H1 (cell line): ENCODE measurements around the gene ALKBH7. TPM values are rescaled to one million over a fixed set of nuclear protein-coding genes. Genes with fewer than 3 reads are reported as not detected.
A peak's percentile ranks its signal among the peaks of the same experiment; 100 is the strongest.

Experiments used
- CTCF ChIA-PET: fragments of 300-600 bp; sonication (Branson Sonifier 250); formaldehyde crosslinking; loops from one replicate; lab custom pipeline; 2021; ENCODE audit not compliant: partially characterized antibody; lab: Charles Lee
- POLR2A ChIA-PET: fragments of 300-600 bp; sonication (Branson Sonifier 250); formaldehyde crosslinking; loops from one replicate; lab custom pipeline; 2021; ENCODE audit warnings: inconsistent platforms; ENCODE audit not compliant: partially characterized antibody; lab: Charles Lee
- DNase-seq, 2 experiments: peaks; one replicate each; pipeline versions ENCODE4 v3.0.0 to v3.0.0-alpha.2; 2010 to 2022; ENCODE audit warnings: low spot score in 2 of 2, low read depth in 1 of 2, mixed read lengths in 1 of 2
- FAIRE-seq: peaks from 2 replicates; lab custom pipeline; 2011; peaks lifted over from hg19 to GRCh38; lab: Jason Lieb, UNC
- H2AFZ ChIP-seq: 2 replicates; pipeline ENCODE4 v1.8.1; 2012; ENCODE audit warnings: low read length, inconsistent platforms
- H2AK5ac ChIP-seq: 2 replicates; pipeline ENCODE4 v1.6.1; 2013; ENCODE audit warnings: low read depth, low read length
- H2BK120ac ChIP-seq: replicated peaks from 2 replicates; pipeline ENCODE3; 2013; ENCODE audit warnings: low read depth, low read length, inconsistent platforms
- H2BK12ac ChIP-seq: 2 replicates; pipeline ENCODE4 v1.6.1; 2013; ENCODE audit warnings: low read depth, low read length
- H2BK15ac ChIP-seq: 2 replicates; pipeline ENCODE4 v1.6.1; 2013; ENCODE audit warnings: low read length
- H2BK20ac ChIP-seq: 2 replicates; pipeline ENCODE4 v1.6.1; 2013; ENCODE audit warnings: low read length
- H2BK5ac ChIP-seq: 2 replicates; pipeline ENCODE4 v1.6.1; 2013; ENCODE audit warnings: low read depth, low read length
- H3K14ac ChIP-seq: 2 replicates; pipeline ENCODE4 v1.6.1; 2013; ENCODE audit warnings: inconsistent platforms; ENCODE audit not compliant: insufficient read length
- H3K18ac ChIP-seq: 2 replicates; pipeline ENCODE4 v1.6.1; 2013; ENCODE audit warnings: low read length; ENCODE audit errors: extremely low read depth
- H3K23ac ChIP-seq: 2 replicates; pipeline ENCODE4 v1.6.1; 2013; ENCODE audit warnings: inconsistent platforms; ENCODE audit not compliant: insufficient read length
- H3K23me2 ChIP-seq: 2 replicates; pipeline ENCODE4 v1.6.1; 2013; ENCODE audit warnings: low read depth, low read length
- H3K27ac ChIP-seq: 2 replicates; pipeline ENCODE4 v1.6.1; 2011; ENCODE audit warnings: low read depth, low read length, inconsistent platforms
- H3K27me3 ChIP-seq, 4 experiments: replicated peaks in 1 of 4; 1 replicate in 1 of 4; 2 replicates in 3 of 4; pipeline versions ENCODE4 v1.6.1 to v1.8.1; 2011 to 2013; ENCODE audit warnings: low read length in 3 of 4, mild to moderate bottlenecking in 3 of 4, inconsistent platforms in 2 of 4, mixed read lengths in 2 of 4, moderate library complexity in 1 of 4; ENCODE audit not compliant: control insufficient read depth in 3 of 4, insufficient read depth in 3 of 4; ENCODE audit errors: extremely low read depth in 1 of 4
- H3K36me3 ChIP-seq, 4 experiments: 2 replicates each; pipeline versions ENCODE4 v1.6.1 to v1.8.1; 2011 to 2013; ENCODE audit warnings: mild to moderate bottlenecking in 4 of 4, low read length in 3 of 4, moderate library complexity in 2 of 4, control low read depth in 1 of 4, inconsistent platforms in 1 of 4; ENCODE audit not compliant: insufficient read depth in 4 of 4, control insufficient read depth in 2 of 4
- H3K4ac ChIP-seq: replicated peaks from 2 replicates; pipeline ENCODE3; 2013; ENCODE audit warnings: low read length, low read depth, mixed read lengths, inconsistent platforms; ENCODE audit not compliant: insufficient read length
- H3K4me1 ChIP-seq, 4 experiments: replicated peaks in 1 of 4; 1 replicate in 1 of 4; 2 replicates in 3 of 4; pipeline versions ENCODE4 v1.6.1 to v1.8.1; 2011 to 2013; ENCODE audit warnings: low read length in 3 of 4, inconsistent platforms in 2 of 4, mixed read lengths in 1 of 4; ENCODE audit not compliant: insufficient read depth in 4 of 4, control insufficient read depth in 3 of 4
- H3K4me2 ChIP-seq, 2 experiments: 2 replicates each; pipeline versions ENCODE4 v1.6.1 to v1.8.1; 2011 to 2013; ENCODE audit warnings: low read depth in 2 of 2, low read length in 2 of 2, control low read depth in 1 of 2, inconsistent platforms in 1 of 2, mild to moderate bottlenecking in 1 of 2; ENCODE audit not compliant: insufficient read depth in 1 of 2
- H3K4me3 ChIP-seq, 4 experiments: fragments of 200-600, 300-600 bp in 1 of 4; sonication (generic), shearing (Covaris generic), sonication (Bioruptor Twin) in 1 of 4; 2 replicates each; pipeline versions ENCODE4 v1.5.1 to v1.8.1; 2011 to 2016; ENCODE audit warnings: low read length in 4 of 4, low read depth in 3 of 4, control low read depth in 2 of 4, inconsistent platforms in 2 of 4, mild to moderate bottlenecking in 2 of 4, mixed read lengths in 1 of 4, moderate library complexity in 1 of 4; ENCODE audit not compliant: insufficient read depth in 2 of 4; ENCODE audit errors: extremely low read depth in 1 of 4
- H3K56ac ChIP-seq: replicated peaks from 2 replicates; pipeline ENCODE3; 2013; ENCODE audit warnings: low read depth, mild to moderate bottlenecking, mixed read lengths, low read length, inconsistent platforms; ENCODE audit not compliant: insufficient read length
- H3K79me1 ChIP-seq: 2 replicates; pipeline ENCODE4 v1.6.1; 2013; ENCODE audit warnings: low read depth, low read length, control low read depth
- H3K79me2 ChIP-seq, 2 experiments: 2 replicates each; pipeline versions ENCODE4 v1.6.1 to v1.8.1; 2012 to 2013; ENCODE audit warnings: low read length in 2 of 2, mild to moderate bottlenecking in 2 of 2, inconsistent platforms in 1 of 2; ENCODE audit not compliant: insufficient read depth in 2 of 2, control insufficient read depth in 1 of 2
- H3K9ac ChIP-seq, 4 experiments: replicated peaks in 1 of 4; 1 replicate in 1 of 4; 2 replicates in 3 of 4; pipeline versions ENCODE4 v1.6.1 to v1.8.1; 2011 to 2013; ENCODE audit warnings: low read depth in 3 of 4, low read length in 3 of 4, control low read depth in 2 of 4, mild to moderate bottlenecking in 2 of 4, moderate library complexity in 2 of 4, inconsistent platforms in 1 of 4; ENCODE audit errors: extremely low read depth in 1 of 4
- H3K9me3 ChIP-seq, 2 experiments: 2 replicates each; pipeline versions ENCODE4 v1.6.1 to v1.8.1; 2012 to 2013; ENCODE audit warnings: mild to moderate bottlenecking in 2 of 2, moderate library complexity in 2 of 2, control low read depth in 1 of 2, inconsistent platforms in 1 of 2, low read depth in 1 of 2, low read length in 1 of 2, mixed read lengths in 1 of 2; ENCODE audit not compliant: insufficient read depth in 2 of 2
- H4K20me1 ChIP-seq, 2 experiments: replicated peaks in 1 of 2; 2 replicates each; pipeline versions ENCODE3 to v1.8.1; 2011 to 2013; ENCODE audit warnings: inconsistent platforms in 2 of 2, low read length in 2 of 2, mild to moderate bottlenecking in 1 of 2; ENCODE audit not compliant: insufficient read depth in 2 of 2, control insufficient read depth in 1 of 2
- H4K5ac ChIP-seq: 2 replicates; pipeline ENCODE4 v1.6.1; 2013; ENCODE audit warnings: low read length, low read depth, mixed read lengths, inconsistent platforms; ENCODE audit not compliant: insufficient read length
- H4K8ac ChIP-seq: 2 replicates; pipeline ENCODE4 v1.8.0; 2013; ENCODE audit warnings: mild to moderate bottlenecking, moderate library complexity, low read length, inconsistent platforms; ENCODE audit not compliant: insufficient read depth; ENCODE audit errors: extremely low read depth
- H4K91ac ChIP-seq: replicated peaks from 2 replicates; pipeline ENCODE3; 2013; ENCODE audit warnings: low read length, mixed read lengths, inconsistent platforms; ENCODE audit not compliant: insufficient read length
- KDM1A ChIP-seq: fragments of 200-600, 300-600 bp; sonication (generic); IDR thresholded peaks from 2 replicates; pipeline ENCODE4 v1.7.1; 2016; ENCODE audit warnings: mild to moderate bottlenecking, low read length, borderline replicate concordance
- MAFK ChIP-seq: IDR thresholded peaks from 2 replicates; pipeline ENCODE4 v1.6.1; 2012; ENCODE audit warnings: low read depth, mild to moderate bottlenecking, improper control_type of control experiment, low read length
- MAX ChIP-seq: IDR thresholded peaks from 2 replicates; pipeline ENCODE4 v1.6.1; 2012; ENCODE audit warnings: inconsistent platforms
- TEAD4 ChIP-seq: IDR thresholded peaks from 2 replicates; pipeline ENCODE4 v1.6.1; 2012; ENCODE audit warnings: low read depth, low read length, inconsistent platforms, mixed read lengths
- WGBS, 2 experiments: shearing (Covaris generic) in 1 of 2; methylation state at CpG; one replicate each; pipeline versions ENCODE4 v1.1.6 to v1.1.7; 2013 to 2015; ENCODE audit warnings: low lambda C conversion rate in 2 of 2, mixed read lengths in 2 of 2, inconsistent platforms in 1 of 2, low coverage in 1 of 2, missing lambda C conversion rate in 1 of 2; ENCODE audit not compliant: insufficient replicate concordance in 2 of 2, insufficient coverage in 1 of 2, insufficient read length in 1 of 2; ENCODE audit errors: extremely low coverage in 1 of 2, missing lambda C conversion rate in 1 of 2; 5-methylcytosine and 5-hydroxymethylcytosine counted together
- polyA plus RNA-seq, 7 experiments: library from polyadenylated mRNA; depleted of rRNA in 3 of 7; stranded (reverse) in 5 of 7; unstranded in 2 of 7; fragments of >200 nt in 5 of 7; fragments of 200-250 nt in 2 of 7; gene quantifications; 1 replicate in 5 of 7; 2 replicates in 1 of 7; 4 replicates in 1 of 7; pipeline versions ENCODE4 v1.2.1 to v1.2.3, GENCODE V29; 2011 to 2013; ENCODE audit warnings: missing spikeins in 2 of 7, mixed read lengths in 2 of 7
- total RNA-seq: library from RNA; stranded (reverse); fragmentation: NEBNext Ultra II Directional; extraction: Animal tissue kit (Norgen Biotek cat#: 25700); gene quantifications from 2 replicates; pipeline ENCODE4 v1.2.1, GENCODE V29; 2021

Gene ALKBH7
- total and polyA plus RNA-seq, 2 of the 8 experiments (the other 6 are each of a cell fraction or from before 2014, with no cell fraction given) = 66.3 to 100 TPM

- no peak overlapping the region for H2AK5ac ChIP-seq
- CTCF ChIA-PET = interaction anchor here (0.7 to 1.9 kb wide), 5 partner anchors 10 to 252 kb away, joined by 3 to 6 read pairs (median 3); no protein-coding TSS in a partner anchor
- WGBS, 2 experiments = 85% methylated on average over 5 of the region's 6 CpGs; no CpG with 5 or more reads in 1 of the 2 experiments
- no peak overlapping the region for H2BK120ac ChIP-seq
- POLR2A ChIA-PET = interaction anchor here (0.6 to 9.9 kb wide), 4 partner anchors 12 to 156 kb away, joined by 3 to 81 read pairs (median 4); partner anchors contain the start of gene GTF2F1
- H2BK15ac ChIP-seq = no peak overlapping the region
- no peak overlapping the region for H3K56ac ChIP-seq
- no peak overlapping the region for H4K5ac ChIP-seq
- H3K27ac ChIP-seq = no peak overlapping the region
- H3K18ac ChIP-seq = no peak overlapping the region
- DNase-seq = no peak
- no peak overlapping the region for H3K14ac ChIP-seq
- H3K9me3 ChIP-seq = peaks cover 5 to 11% of the 10 kb centered on the region in 2 experiments; a peak in 2 of 4 replicates
- no peak overlapping the region for H3K4me2 ChIP-seq
- peaks cover 2% of the 10 kb centered on the region; the same call in 1 of the 2 replicates for H3K23me2 ChIP-seq
- H3K79me1 ChIP-seq = no peaks in the 10 kb centered on the region
- FAIRE-seq = no peak
- peak; percentile 36; the same call in 1 of the 2 replicates for TF ChIP-seq MAFK
- TF ChIP-seq KDM1A = no peak
- TF ChIP-seq MAX = no peak
- TF ChIP-seq TEAD4 = peak; percentile 59; the same call in 1 of the 2 replicates
- no peak overlapping the region for H3K4ac ChIP-seq
- no peak overlapping the region for H3K4me3 ChIP-seq
- no peak overlapping the region for H3K9ac ChIP-seq
- no peak overlapping the region for H2BK20ac ChIP-seq
- H3K4me1 ChIP-seq = peaks cover 0 to 11% (median 7%) of the 10 kb centered on the region in 4 experiments; a peak in 5 of 7 replicates
- peaks cover 16 to 43% (median 31%) of the 10 kb centered on the region in 4 experiments for H3K36me3 ChIP-seq
- H2BK5ac ChIP-seq = no peak overlapping the region
- H3K79me2 ChIP-seq = no peaks in the 10 kb centered on the region
- no peak overlapping the region for H3K23ac ChIP-seq
- no peak overlapping the region for H4K91ac ChIP-seq
- no peak overlapping the region for H2BK12ac ChIP-seq
- H4K20me1 ChIP-seq = peaks cover 0 to 5% of the 10 kb centered on the region in 2 experiments
- no peak overlapping the region for H2AFZ ChIP-seq
- H4K8ac ChIP-seq = no peak overlapping the region
- no peaks in the 10 kb centered on the region for H3K27me3 ChIP-seq
Observed at GRCh38 chr19:6378041-6378440, 5.4 kb downstream of the ALKBH7 start.
